Amniotic epithelial cell (primary cell): Measurements from ENCODE around the gene B3GALT4.

Source experiments
- DNase-seq: peaks from one replicate; pipeline ENCODE4 v3.0.0-alpha.2; 2010; ENCODE audit warnings: low read depth

The B3GALT4 gene

DNA sequence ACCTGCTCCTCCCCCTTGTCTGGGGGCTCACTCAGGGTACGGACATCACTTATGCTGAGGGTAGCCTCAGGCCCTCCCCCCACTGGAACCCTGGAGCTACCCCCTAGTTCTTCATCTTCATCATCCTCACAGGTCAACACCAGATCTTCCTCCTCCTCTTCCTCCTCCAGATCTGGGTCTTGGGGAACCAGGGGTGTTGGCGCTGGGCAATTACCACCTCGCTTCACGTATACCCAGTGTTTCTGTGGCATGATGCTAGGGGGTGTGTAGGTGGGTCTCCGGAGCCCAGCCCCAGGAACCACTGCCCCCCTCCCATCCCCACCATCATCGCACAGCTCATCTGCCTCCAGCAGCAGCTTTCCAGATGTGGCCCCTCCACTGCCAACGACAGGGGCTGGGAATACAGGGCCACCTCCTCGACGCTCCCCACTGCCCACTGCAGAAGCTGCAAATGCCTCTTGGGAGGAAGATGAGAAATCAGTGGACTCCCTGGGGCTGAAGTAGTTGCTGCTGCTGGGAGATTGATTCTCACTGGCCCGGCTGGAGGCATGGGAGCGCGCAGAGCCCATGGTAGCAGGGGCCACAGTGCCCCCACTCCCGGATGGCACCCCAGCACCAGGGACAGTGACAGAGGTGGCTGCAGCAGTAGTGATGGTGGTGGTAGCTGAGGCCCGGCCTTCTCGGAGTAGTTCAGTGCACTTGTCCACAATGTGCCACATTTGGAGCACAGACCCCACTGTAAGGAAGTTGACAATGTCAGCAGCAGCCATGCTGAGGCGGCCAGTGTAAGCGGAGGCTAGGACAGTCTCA, 39.1 kb downstream of the B3GALT4 start:
- DNase-seq, result no peak

DNA sequence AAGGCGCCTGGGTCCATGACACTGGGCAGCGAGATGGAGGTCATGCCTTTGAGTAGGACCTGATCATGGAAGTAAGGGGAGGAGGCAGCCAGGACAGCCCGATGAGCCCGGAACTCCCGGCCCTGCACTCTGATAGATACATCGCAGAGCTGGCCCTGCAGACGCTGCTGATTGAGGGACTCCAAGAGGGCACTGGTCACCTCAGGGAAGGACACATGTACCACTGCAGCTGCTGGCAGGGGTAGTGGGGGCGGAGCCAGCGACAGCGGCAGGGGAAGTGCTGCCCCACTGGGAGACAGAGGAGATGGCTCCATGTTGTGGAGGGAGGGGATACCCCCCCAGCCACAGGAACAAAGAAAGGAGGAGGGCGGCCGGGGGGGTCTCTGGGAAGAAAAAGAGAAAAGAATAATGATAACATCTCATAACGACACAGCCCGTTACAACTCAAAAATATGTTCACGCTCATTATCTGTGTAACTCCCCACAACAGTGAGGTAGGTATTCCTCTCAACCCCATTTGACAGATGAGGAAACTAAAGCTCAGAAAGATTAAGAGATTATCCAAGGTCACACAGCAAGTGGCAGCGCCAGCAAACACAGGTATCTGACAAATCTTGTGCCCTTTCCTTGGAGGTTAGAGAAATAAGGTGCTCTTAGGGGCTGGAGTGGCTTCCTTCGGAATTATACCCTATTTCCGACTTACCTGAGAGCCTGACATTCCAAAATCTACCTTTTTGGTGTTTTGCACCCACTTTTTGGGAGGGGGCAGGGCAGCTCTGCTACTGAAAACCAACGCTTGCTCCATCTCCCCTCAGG, 39.9 kb downstream of the B3GALT4 start:
- no peak for DNase-seq

DNA sequence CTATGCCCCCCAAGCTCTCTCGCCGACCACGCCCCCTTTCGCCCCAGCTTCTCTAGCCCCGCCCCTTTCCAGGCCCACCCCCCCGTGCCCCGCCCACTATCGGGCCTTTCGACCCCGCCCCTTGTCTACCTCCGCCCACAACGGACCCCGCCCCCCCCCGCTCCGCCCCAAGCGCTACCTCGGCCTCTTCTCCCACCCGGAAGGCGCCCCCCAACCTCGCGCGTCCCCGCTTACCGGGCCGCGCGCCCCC, 40.4 kb downstream of the B3GALT4 start:
- DNase-seq, result no peak

DNA sequence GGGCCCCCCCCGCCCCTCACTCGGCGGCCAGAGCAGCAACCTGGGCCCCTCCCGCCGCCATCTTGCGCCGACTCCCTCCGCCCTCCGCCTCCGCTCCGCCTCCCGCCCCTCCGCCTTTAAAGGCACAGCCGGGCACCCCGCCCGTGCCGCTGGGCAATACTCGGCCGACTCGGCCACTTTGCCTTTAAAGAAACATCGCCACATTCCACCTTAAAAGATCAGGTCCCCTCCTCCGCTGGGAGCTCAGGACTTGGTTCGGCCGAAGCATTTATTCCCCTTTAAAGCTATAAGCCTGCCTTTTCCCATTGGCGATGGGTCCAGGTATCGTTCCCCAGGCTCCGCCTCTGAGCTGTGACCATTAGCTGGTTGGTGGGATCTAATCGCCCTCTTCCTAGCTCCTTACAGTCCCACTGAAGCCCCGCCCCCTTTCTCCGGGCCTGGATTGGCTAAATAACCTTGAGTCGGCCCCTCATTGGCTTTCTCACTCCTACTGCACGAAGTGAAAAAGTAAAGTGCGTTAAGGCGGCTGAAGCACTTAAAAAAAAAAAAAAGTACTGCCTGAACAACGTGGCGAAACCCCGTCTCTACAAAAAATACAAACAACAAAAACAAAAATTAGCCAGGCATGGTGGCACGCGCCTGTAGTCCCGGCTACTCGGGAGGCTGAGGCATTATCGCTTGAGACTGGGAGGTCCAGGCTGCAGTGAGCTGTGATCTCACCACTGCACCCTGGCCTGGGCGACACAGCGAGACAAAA, 40.9 kb downstream of the B3GALT4 start, which contains the start of gene ZBTB22:
Gene ZBTB22 (minus strand): TSS at position 76 of the 757 bp plus-strand sequence. CDS start 828 bp downstream, outside the sequence.
- peak; percentile 99 for DNase-seq

DNA sequence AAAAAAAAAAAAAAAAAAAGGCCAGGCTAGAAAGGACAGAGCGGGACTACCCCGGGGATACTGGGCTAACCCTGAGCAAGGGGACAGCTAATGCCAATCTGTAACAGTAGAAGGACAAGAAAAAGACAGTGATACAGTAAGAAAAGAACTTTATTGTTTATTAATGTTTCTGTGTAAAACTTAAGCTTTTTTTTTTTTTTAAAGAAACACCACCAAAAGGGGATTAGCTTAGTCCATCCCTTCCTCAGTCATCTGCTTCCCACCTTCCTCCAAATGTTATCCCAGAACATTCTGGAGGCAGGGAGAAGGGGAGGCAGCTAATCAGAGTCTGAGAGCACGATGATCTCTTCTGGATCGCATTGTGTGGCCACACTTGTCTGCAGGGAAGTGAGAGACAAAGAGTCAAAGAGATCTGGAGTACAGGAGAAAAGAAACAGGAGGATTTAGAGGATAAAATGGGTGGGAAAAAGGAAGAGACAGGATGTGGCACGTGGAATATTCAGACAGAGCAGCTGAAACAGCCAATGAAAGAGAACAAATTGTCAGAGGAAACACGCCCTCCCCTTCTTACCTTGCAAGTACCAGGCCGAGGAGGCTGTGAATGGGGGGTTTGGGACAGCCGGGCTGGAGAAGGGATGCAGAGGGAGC, 41.6 kb downstream of the B3GALT4 start:
- DNase-seq, result no peak

DNA sequence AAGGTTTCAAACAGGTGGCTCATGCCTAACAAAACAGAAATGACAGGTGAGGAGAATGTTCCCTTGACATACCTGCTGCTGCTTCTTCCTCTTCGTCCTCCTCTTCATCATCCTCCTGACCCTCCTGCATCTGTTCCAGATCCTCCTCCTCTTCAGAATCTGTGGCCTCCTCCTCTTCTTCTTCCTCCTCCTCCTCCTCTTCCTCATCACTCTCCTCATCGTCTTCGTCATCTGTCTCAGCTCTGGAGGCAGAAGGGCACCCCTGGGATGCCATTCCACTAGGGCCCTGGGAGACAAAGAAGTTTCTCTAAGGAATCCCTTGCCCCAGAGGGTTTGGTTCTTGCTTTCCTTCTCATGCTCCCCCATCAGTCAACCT, 43.0 kb downstream of the B3GALT4 start:
- no peak for DNase-seq

DNA sequence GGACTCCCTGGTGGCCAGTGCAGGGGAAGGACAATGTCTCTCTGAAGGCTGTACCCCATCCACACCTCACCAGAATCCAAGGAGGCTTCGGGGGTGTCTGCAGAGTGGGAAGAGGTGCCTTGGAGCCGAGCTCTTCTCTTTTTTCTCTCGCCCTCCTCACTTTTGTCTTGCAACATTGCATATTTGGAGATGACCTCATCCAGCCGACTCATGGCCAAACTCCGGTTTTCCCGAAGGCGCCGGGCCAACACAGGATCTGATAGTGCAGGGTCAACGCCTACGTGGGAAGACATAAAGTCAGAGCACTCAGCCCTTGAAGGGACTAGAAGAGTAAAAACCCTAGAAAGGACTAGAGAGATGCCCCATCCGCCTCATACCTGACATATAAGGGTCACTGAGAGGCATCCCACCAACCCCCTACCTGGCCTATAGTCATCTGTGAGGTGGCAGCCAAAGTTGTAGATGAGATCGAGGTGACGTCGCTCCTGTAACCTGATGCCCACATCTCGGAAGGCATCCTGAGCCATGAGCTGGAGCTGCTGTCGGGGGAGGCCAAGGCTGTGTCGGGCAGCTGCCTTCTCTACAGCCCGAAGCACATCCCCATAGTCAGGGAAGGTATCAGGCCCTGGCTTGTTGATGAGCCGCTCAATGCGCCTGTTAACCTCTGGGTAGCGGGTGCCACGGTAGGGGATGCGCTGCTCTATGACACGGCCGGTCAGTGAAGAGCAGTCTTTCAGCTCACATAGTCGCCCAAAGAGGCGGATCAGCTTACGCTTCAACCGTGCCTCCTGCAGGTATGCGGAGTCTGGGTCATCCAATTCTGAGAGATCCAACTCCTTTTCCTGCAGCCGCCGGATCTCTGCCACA, 43.6 kb downstream of the B3GALT4 start:
- DNase-seq, result peak; percentile 93

DNA sequence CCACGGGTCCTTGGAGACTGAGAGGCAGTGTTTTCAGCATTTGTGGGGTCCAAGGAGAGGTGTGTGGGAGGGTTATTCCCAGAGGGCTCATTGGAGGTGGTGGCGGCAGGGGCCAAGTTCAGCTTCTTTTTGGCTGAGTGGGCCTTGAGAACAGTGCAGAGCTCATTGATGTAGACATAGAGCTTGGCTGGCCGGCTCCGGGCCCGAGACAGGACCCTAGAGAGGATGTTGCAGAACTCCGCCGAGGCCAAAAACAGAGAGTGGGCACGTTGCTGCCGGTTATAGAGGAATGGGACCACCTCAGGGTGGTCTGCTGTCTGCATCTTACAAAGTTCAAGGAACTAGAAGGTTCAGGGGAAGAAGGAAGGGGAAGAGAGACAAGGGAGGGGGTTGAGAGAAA, 44.3 kb downstream of the B3GALT4 start:
- DNase-seq, result no peak

DNA sequence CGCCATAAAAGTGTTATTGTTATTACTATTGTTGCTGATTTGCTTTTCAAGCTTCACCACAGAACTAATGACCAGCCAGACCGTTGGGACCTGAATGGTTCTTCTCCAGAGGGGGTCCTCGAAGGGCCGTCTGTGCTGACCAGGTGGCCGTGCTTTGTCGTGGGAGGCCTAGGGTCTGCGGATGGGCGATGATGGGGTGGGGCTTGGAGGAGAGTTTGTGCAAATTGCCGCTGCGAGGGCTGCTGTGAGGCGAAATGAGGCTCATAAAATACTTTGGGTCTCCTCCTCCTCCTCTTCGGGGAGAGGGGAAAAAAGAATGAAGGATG, 46.7 kb downstream of the B3GALT4 start:
- no peak for DNase-seq

DNA sequence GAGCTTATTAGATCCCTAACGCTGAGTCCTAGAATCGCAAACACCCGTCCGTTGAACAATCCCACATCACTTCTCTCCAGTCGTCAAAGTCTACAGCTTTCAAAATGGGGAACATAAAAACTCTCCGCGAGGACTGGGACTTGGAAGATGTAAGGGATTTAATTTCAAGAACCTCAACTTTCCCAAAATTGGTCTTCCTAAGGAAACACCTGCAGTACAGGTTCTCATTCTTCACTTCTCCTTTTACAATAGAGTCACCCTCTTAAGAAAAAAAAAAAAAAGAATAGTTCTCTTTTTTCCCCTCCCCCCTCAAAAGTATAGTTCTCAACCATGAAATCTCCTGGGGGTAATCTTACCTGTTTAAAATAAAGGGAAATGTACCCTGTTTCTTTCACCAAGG, 47.2 kb downstream of the B3GALT4 start:
- no peak for DNase-seq
